ENCODE data around the gene LMO7.

DNA sequence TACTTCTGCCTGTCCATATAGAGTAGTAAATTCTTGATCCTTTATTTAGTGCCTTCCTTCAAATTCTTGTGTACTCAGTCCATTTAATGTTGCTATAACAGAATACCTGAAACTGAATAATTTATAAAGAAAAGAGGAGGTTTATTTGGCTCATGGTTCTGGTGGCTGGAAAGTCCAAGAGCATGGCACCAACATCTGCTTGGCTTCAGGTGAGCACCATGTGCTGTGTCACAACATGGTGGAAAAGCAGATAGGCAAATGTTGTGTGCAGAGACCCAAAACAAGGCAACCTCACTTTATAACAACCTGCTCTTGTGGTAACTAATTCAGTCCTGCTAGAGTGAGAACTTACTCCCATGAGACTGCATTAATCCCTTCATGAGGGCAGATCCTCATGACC, 195.3 kb downstream of the LMO7 start:
- TF ChIP-seq YY1 (IDR thresholded peaks at IDR 0.05) (no peak), GABPA (IDR thresholded peaks at IDR 0.05 in 1 of 2, conservative IDR thresholded peaks at IDR 0.05 in 1 of 2) (no peak), RAD21 (IDR thresholded peaks at IDR 0.05) (no peak)
